A673 (cell line): ENCODE measurements around the gene CD200R1L. TPM values are rescaled to one million over a fixed set of nuclear protein-coding genes. Genes with fewer than 3 reads are reported as not detected.

Experiments
- BruUV-seq: library from RNA; stranded (reverse); fragments of 400-500 nt; replicated peaks from 2 replicates; lab custom pipeline; 2021; lab: Mats Ljungman, UMichigan
- CTCF ChIA-PET: fragments of 300-600 bp; sonication (Branson Sonifier 250); formaldehyde crosslinking; loops from one replicate; lab custom pipeline; 2022; ENCODE audit warnings: antibody characterized with exemption; lab: Charles Lee
- POLR2A ChIA-PET: fragments of 300-600 bp; sonication (Branson Sonifier 250); formaldehyde crosslinking; loops from one replicate; lab custom pipeline; 2022; ENCODE audit warnings: antibody characterized with exemption; ENCODE audit not compliant: low non-redundant PET; lab: Charles Lee
- DNase-seq: peaks from one replicate; pipeline ENCODE4 v3.0.0-alpha.2; 2015; ENCODE audit warnings: low spot score
- H3K27ac ChIP-seq: fragments of 200-600 bp; sonication (generic); 2 replicates; pipeline ENCODE4 v1.5.1; 2016; ENCODE audit warnings: mixed run types, low read depth, mild to moderate bottlenecking, mixed read lengths, antibody characterized with exemption, low read length; ENCODE audit not compliant: poor library complexity, severe bottlenecking
- H3K27me3 ChIP-seq: fragments of 200-600 bp; sonication (generic); replicated peaks from 2 replicates; pipeline ENCODE4 v1.6.1; 2017; ENCODE audit warnings: mixed run types, low read depth, mild to moderate bottlenecking, mixed read lengths, antibody characterized with exemption, low read length; ENCODE audit not compliant: insufficient read depth, poor library complexity
- H3K36me3 ChIP-seq: fragments of 200-600 bp; sonication (generic); 2 replicates; pipeline ENCODE4 v1.6.1; 2016; ENCODE audit warnings: mixed run types, mild to moderate bottlenecking, mixed read lengths, antibody characterized with exemption, low read length; ENCODE audit not compliant: insufficient read depth, poor library complexity, severe bottlenecking
- H3K4me1 ChIP-seq: fragments of 200-600 bp; sonication (generic); 2 replicates; pipeline ENCODE4 v1.6.1; 2017; ENCODE audit warnings: mixed run types, mild to moderate bottlenecking, mixed read lengths, antibody characterized with exemption, low read length; ENCODE audit not compliant: insufficient read depth, poor library complexity, severe bottlenecking
- H3K4me3 ChIP-seq: fragments of 200-600 bp; sonication (generic); 2 replicates; pipeline ENCODE4 v1.5.1; 2016; ENCODE audit warnings: low read depth, mixed run types, mild to moderate bottlenecking, mixed read lengths, low read length; ENCODE audit not compliant: poor library complexity, severe bottlenecking
- H3K9me3 ChIP-seq: fragments of 200-600 bp; sonication (generic); 2 replicates; pipeline ENCODE4 v1.6.1; 2016; ENCODE audit warnings: mixed run types, low read depth, mild to moderate bottlenecking, mixed read lengths, antibody characterized with exemption, low read length; ENCODE audit not compliant: poor library complexity, severe bottlenecking
- EZH2 ChIP-seq: fragments of 200-600 bp; sonication (generic); IDR thresholded peaks from 2 replicates; pipeline ENCODE4 v1.6.1; 2017; ENCODE audit warnings: borderline replicate concordance, low read depth, mild to moderate bottlenecking, mixed read lengths, antibody characterized with exemption, low read length; ENCODE audit not compliant: poor library complexity, severe bottlenecking
- intact Hi-C: fragments of 100-400 bp; cut with micrococcal nuclease; formaldehyde crosslinking; loops from one replicate; pipeline ENCODE4 v1.10.0; 2022; ENCODE audit not compliant: unreplicated experiment
- total RNA-seq: library from RNA; stranded (reverse); gene quantifications from 2 replicates; pipeline ENCODE4 v1.2.3, GENCODE V29; 2021
- TF ChIP-seq, protein P1 (sequence below): fragments of 300-800, 200-600 bp; sonication (generic); conservative IDR thresholded peaks from 2 replicates; pipeline ENCODE4 v1.5.1; 2017; ENCODE audit warnings: low read depth, mild to moderate bottlenecking, antibody characterized with exemption, low read length, moderate library complexity, mixed read lengths

Gene CD200R1L
- total RNA-seq, 1 experiment from 2014 or later = not detected

DNA sequence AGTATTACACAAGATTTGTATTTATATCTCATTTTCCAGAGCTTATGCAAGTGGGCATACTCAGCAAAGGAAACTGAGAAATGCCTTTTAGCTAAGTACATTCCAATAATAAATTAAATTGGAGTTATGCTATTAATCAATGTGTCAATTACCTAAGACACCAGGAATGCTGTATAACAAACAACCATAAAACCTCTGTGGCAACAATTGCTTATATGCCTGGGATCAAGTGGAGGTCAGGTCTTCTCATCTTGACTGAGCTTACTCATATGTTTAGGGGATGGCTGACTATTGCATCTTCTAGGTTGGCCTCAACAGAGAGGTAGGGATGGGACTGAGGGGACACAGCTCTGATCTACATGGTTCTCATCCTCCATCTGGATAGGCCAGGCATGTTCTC is 30.7 kb downstream of the CD200R1L start:
- H3K9me3 ChIP-seq = no peaks in the 10 kb centered on the region
- no TSS peak for BruUV-seq
- TF ChIP-seq EZH2 = no peak
- TF ChIP-seq, protein P1, sequence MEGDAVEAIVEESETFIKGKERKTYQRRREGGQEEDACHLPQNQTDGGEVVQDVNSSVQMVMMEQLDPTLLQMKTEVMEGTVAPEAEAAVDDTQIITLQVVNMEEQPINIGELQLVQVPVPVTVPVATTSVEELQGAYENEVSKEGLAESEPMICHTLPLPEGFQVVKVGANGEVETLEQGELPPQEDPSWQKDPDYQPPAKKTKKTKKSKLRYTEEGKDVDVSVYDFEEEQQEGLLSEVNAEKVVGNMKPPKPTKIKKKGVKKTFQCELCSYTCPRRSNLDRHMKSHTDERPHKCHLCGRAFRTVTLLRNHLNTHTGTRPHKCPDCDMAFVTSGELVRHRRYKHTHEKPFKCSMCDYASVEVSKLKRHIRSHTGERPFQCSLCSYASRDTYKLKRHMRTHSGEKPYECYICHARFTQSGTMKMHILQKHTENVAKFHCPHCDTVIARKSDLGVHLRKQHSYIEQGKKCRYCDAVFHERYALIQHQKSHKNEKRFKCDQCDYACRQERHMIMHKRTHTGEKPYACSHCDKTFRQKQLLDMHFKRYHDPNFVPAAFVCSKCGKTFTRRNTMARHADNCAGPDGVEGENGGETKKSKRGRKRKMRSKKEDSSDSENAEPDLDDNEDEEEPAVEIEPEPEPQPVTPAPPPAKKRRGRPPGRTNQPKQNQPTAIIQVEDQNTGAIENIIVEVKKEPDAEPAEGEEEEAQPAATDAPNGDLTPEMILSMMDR = no peak
- H3K4me1 ChIP-seq = no peaks in the 10 kb centered on the region
- H3K27me3 ChIP-seq = no peaks in the 10 kb centered on the region
- H3K4me3 ChIP-seq = no peak overlapping the region
- H3K27ac ChIP-seq = no peak overlapping the region
- POLR2A ChIA-PET = no interaction called here
- intact Hi-C loops = loop anchor here (2.0 kb wide), 1 partner anchor 173 kb away; no protein-coding TSS in a partner anchor
- no peaks in the 10 kb centered on the region for H3K36me3 ChIP-seq
- DNase-seq = no peak
- CTCF ChIA-PET = no interaction called here

DNA sequence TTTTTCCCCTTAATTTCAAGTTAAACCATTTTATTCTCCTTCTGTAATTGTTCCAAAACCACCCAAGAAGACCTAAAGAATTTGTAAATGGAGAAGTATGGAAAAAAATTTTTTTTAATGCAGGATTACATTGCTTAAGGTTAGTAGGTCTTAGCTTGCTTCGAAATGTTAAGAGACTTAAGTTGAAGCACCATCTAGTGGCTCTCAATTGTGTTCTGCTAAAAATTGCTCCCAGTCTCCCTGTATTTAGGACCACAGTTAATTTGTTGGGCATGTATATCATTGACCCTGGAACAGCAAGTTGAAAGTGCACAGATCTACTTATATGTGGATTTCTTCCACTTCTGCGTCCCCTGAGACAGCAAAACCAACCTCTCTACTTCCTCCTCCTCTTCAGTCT is 32.4 kb downstream of the CD200R1L start:
- H3K9me3 ChIP-seq = no peaks in the 10 kb centered on the region
- no peaks in the 10 kb centered on the region for H3K27me3 ChIP-seq
- BruUV-seq = no TSS peak
- CTCF ChIA-PET = interaction anchor here (0.5 to 1.9 kb wide), 4 partner anchors 79 to 222 kb away, joined by 4 to 11 read pairs (median 8); no protein-coding TSS in a partner anchor
- H3K4me3 ChIP-seq = no peak overlapping the region
- no peak overlapping the region for H3K27ac ChIP-seq
- H3K36me3 ChIP-seq = no peaks in the 10 kb centered on the region
- intact Hi-C loops = loop anchor here (2.0 to 5.0 kb wide), 3 partner anchors 82 to 232 kb away; no protein-coding TSS in a partner anchor
- peak; percentile 33 for DNase-seq
- POLR2A ChIA-PET = no interaction called here
- TF ChIP-seq, protein P1 = peak; percentile 48
- TF ChIP-seq EZH2 = no peak
- no peaks in the 10 kb centered on the region for H3K4me1 ChIP-seq

DNA sequence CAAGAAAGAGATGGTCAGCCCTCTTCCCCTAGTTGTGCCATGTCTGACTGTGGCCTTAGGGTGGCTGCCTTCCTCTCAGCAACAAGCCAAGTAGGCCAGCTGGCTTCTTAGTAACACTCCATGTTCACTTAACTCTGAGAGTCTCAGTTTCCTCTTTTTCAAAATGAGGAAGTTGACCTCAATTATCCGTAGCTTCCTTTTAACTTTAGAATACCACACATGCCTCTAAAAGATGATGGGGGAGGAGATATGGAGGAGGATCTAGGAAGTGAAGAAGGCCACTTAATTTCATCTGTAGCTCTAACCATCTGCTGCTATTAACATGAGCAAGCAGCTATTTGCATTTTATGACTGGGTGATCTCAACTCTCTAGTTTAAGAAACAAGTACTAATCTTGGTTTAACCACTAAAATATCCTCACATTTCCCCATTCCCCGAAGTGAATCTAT is 32.9 kb downstream of the CD200R1L start:
- CTCF ChIA-PET = interaction anchor here (0.7 to 1.9 kb wide), 3 partner anchors 79 to 222 kb away, joined by 4 to 11 read pairs (median 7); no protein-coding TSS in a partner anchor
- H3K9me3 ChIP-seq = no peaks in the 10 kb centered on the region

More for the DNA sequence above, 32.9 kb downstream of the CD200R1L start:
- Histone ChIP-seq H3K27ac (no peak overlapping the region), H3K4me1 (no peaks in the 10 kb centered on the region), H3K27me3 (no peaks in the 10 kb centered on the region), H3K36me3 (no peaks in the 10 kb centered on the region), H3K4me3 (no peak overlapping the region)
- TF ChIP-seq, protein P1 = no peak
- no peak for TF ChIP-seq EZH2
- BruUV-seq = no TSS peak
- DNase-seq = no peak
- intact Hi-C loops = loop anchor here (2.0 to 5.0 kb wide), 3 partner anchors 81 to 231 kb away; no protein-coding TSS in a partner anchor
- POLR2A ChIA-PET = no interaction called here
